Frontal cortex (tissue), 4 donors: ENCODE measurements around the gene IFI30. TPM values are rescaled to one million over a fixed set of nuclear protein-coding genes. Genes with fewer than 3 reads are reported as not detected.

Experiments
- DNase-seq, 2 donors: peaks; one replicate each; pipeline ENCODE4 v3.0.0; 2012; ENCODE audit warnings: low spot score in 2 of 2
- FAIRE-seq: peaks from 2 replicates; lab custom pipeline; 2012; peaks lifted over from hg19 to GRCh38; lab: Jason Lieb, UNC
- total RNA-seq: library from RNA; depleted of rRNA; stranded (reverse); fragments of >200 nt; gene quantifications from one replicate; pipeline ENCODE4 v1.2.3, GENCODE V29; 2014
- donor health status: control.
- donor health status: control.
- donor health status: control.

Gene IFI30
- total RNA-seq, 1 donor from 2014 or later, result 0.41 TPM

- no peak for FAIRE-seq
- peak; percentile 85 to 89 for DNase-seq
Observed at GRCh38 chr19:18167975-18168645, 5.5 kb upstream of the IFI30 start.

- DNase-seq (peak in 1 of 2 donors; percentile 40), FAIRE-seq (no peak)
Observed at GRCh38 chr19:18168673-18169381, 4.8 kb upstream of the IFI30 start.

DNA sequence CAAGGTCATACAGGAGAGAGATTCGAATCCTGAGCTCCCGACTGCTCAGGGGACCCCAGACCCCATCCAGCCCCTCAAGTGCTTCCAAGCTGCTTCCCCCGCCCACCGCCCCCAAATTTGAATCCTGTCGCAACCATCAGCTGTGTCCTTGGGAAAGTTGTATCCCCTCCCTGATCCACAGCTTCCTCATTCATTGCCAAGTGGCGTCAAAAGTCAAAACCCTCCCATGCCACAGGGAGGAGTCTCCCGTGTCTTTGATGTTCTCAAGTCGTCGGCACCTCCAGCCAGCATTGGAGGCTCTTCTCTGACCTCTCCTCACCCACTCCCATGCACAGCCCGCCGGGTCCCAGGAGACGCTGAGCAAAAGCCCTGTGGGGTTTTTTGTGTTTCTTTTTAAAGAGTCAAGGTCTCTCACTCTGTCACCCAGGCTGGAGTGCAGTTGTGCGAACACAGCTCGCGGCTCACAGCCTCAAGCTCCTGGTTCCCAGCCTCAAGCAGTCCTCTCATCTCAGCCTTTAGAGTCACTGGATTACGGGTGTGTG, 2.8 kb upstream of the IFI30 start:
- DNase-seq (peak in 1 of 2 donors; percentile 53), FAIRE-seq (no peak)

DNA sequence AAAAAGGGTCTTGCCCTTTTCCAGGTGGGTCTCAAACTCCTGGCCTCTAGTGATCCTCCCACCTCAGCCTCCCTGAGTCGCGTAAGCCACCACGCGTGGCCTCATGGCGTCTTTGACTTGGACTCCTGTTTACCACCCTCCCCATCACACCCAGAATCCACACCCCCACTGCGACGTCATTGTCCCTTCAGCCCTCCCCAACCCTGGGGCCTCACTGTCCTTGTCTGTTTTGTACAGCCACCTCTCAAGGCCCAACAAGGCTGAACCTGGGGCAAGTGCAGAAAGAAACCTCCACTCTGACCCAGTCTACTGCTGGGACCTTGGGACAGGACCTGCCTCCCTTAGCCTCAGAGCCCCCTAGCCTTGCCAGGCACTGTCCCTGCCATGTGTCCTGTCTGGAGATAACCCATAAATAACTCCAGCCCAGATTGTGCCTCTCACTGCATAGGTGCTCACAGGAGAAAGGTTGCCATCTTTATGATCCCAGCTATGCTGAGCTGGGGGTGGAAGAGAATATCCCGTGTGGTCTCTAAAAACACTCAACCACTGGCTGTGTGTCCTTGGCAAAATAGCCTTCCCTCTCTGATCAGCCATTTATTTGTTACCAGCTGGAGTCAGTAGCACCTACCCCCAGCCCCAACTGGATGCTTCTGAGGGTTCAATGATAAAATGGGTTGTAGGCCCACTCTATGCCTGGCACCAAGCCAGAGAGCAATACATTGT, 1.8 kb upstream of the IFI30 start:
- DNase-seq, result peak in 1 of 2 donors; percentile 34
- FAIRE-seq, result no peak

DNA sequence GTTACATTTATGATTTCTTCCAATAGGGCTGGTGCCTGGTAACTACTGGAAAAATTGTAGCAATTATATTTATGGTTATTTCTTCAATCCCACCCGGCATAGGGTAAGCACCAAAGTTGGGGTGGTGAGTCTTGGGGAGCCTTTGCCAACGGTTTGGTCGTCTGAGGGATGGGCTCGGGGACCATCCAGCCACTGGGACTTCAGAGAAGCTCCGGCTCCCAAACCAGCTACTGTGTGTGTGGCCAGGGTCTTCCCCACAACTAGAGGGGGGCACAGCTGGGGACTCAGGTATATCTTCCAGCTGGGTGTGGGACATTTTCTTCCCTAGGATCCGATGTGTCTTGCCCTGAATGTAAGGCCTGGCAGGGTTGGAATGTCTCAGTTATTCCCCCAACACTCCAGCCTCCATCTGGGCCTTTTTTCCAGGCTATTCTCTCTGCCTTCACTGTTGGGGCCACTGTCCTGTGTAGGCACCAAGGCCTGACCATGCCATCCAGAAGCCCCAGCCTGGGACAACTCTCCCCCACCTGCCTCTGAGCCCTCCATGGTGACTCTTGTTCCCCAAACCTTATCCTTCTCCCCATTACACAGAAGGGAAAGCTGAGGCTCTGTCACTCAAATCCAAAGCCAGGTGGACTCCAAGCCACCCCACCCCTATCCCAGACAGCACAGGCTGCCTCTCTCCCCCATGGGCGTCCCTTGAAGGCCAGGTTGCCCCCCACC, 1.1 kb upstream of the IFI30 start:
- FAIRE-seq, result no peak
- peak in 1 of 2 donors; percentile 24 for DNase-seq

DNA sequence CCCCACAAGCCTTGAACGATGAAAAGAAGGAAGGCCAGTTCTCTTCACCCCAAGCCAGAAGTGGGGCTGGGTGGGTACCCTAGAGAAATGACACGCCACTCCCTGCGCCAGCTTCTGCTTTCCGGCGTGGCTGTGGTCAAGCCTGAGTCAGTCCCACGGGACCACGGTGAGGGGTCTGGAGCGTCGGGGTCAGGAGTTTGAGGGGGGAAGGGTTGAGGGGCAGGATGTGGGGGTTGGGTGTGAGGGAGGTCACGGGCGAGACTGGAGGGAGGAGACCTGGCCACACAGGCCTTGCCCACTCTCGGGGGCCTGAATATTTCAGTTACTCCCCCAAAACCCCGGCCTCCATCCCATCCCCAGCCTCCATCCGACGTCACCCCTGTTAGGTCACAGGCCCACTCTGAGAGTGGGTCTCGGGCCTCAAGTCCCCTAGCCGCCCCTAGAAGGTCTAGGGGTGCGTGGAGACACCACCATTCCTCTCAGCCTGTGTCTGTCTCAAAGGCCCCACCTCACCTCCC, 500 bp upstream of the IFI30 start:
- FAIRE-seq (no peak), DNase-seq (peak in 1 of 2 donors; percentile 29)

DNA sequence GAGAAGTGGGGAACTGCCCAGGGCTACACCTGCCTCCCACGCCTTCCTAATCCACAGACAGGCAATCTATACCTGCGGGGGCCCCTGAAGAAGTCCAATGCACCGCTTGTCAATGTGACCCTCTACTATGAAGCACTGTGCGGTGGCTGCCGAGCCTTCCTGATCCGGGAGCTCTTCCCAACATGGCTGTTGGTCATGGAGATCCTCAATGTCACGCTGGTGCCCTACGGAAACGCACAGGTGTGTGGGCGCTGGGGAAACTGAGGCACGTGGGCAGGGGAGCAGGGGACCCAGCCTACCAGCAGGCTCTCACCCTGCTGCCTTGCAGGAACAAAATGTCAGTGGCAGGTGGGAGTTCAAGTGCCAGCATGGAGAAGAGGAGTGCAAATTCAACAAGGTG, 1.4 kb downstream of the IFI30 start:
- peak in 1 of 2 donors; percentile 6 for DNase-seq
- FAIRE-seq, result no peak

GRCh38 chr19:18176367-18177310, 3.0 kb downstream of the IFI30 start:
- DNase-seq (peak in 1 of 2 donors; percentile 2), FAIRE-seq (no peak)

GRCh38 chr19:18179957-18180356, 6.3 kb downstream of the IFI30 start:
- no peak for FAIRE-seq

DNA sequence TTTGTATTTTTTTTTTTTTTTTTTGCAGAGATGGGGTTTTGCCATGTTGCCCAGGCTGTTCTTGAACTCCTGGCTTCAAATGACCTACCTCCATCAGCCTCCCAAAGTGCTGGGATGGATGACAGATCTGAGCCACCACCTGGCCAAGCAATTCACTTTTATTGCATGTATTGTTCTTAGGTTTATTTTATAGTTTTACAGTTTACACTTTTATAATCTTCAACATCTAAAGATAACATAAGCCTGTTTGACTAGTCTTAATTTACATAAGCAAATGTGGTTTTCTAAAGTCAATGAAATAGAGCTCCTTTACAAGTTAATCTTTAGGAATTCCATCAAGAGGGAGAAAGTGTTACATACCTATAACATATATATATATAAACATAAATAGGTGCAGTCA, 9.9 kb downstream of the IFI30 start:
- no peak for DNase-seq
- no peak for FAIRE-seq

More at GRCh38 chr19:18179957-18180356, 6.3 kb downstream of the IFI30 start:
- DNase-seq, result peak in 1 of 2 donors; percentile 1

GRCh38 chr19:18185538-18185937, 11.9 kb downstream of the IFI30 start:
- no peak for FAIRE-seq

GRCh38 chr19:18190278-18190677, 16.7 kb downstream of the IFI30 start:
- no peak for FAIRE-seq

More at GRCh38 chr19:18185538-18185937, 11.9 kb downstream of the IFI30 start:
- no peak for DNase-seq

DNA sequence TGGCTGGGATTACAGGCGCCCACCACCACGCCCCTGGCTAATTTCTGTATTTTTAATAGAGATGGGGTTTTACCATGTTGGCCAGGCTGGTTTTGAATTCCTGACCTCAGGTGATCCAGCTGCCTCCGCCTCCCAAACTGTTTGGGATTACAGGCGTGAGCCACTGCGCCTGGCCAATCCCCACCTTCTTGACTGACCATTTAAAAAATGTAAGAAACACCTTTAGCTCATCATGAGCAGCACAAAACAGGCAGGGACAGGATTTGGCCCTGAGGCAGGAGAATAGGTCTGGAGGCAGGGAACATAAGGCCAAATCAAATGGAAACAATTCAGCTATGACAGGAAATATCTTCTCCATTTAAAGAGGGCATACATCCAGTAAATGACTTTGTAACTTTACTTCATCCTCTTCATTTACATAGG, 18.0 kb downstream of the IFI30 start:
- no peak for FAIRE-seq
- no peak for DNase-seq

More at GRCh38 chr19:18190278-18190677, 16.7 kb downstream of the IFI30 start:
- DNase-seq, result no peak

DNA sequence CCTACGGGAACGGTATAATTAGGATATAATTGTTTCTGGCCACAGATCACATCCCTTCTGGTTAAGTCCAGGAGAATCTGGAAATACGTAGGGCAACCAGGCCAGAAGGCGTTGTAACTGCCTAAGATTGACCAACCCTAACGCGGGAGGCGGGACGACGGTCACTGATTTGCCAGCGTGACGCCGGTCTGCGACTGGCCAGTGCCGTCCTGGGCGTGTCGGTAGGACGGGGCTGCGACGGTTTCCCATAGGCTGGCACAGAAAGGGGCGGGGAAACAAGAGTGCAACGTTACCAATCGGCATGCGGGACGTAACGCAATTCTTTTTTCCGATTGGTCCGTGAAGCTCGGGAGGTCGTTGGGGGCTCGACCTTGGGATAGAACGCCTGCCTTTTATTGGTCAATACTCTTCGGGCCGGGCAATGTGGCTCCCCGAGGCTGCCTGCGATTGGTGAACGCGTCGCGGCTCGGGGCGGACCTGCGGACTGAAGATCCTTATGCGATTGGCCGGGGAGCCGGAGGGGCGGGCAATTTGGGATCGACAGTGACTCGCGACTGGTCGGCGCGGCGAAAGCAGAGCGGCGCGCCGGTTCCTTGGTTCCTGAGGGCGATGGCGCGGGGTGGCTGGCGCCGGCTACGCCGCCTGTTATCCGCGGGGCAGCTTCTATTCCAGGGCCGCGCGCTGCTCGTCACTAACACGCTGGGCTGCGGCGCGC, 19.2 kb downstream of the IFI30 start, which contains the start of gene MPV17L2:
MPV17L2 (plus strand) TSS at position 546 of the 715 bp plus-strand sequence; CDS start at position 610, 64 bp downstream.
- FAIRE-seq, result peak; percentile 99
- peak; percentile 92 to 93 for DNase-seq

DNA sequence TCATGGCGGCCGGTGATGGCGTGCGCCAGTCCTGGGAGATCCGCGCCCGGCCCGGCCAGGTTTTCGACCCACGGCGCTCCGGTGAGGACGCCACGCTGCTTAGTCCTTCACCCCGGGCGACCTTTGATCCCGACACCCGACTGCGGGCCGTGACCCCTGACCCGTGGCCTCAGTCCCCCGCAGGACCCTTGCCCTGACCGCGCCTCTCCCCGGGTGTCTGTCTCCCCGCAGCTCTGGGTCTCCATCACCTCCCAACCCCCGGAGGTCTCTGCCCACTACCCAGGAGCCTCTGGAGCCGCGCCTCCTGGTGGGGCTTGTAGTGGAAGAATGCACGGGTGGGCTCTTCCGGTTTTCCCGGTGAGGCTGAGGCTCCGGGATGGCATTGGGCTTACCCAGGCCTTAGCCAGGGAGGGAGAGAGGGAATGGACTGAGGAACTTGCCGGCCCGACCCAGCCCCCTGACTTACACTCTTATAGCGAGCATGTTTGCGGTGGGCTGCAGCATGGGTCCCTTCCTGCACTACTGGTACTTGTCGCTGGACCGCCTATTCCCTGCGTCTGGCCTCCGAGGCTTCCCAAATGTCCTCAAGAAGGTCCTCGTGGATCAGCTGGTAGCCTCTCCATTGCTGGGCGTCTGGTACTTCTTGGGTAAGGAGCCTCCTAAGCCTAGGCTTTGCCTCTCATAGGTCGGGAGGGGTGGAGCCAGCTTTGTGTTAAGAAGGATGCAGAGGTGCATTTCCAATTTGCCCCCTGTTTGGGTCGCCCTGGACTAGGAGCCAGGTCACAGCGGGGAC, 20.0 kb downstream of the IFI30 start:
- DNase-seq (no peak), FAIRE-seq (no peak)

GRCh38 chr19:18194181-18194530, 20.5 kb downstream of the IFI30 start:
- FAIRE-seq (no peak), DNase-seq (no peak)
